ACHN (cell line): Measurements from ENCODE around the gene LRCH1.

Experiments used
- DNase-seq: peaks from one replicate; pipeline ENCODE4 v3.0.0-alpha.2; 2015
- in situ Hi-C: cut with HindIII; loops from 2 replicates; pipeline ENCODE4 v1.10.0; 2017; ENCODE audit warnings: low sequenced_read_pairs, low pct_ligation_motif_present, low pct_unique_long_range_greater_than_20kb

Gene LRCH1

GRCh38 chr13:46621792-46622629, 69.0 kb downstream of the LRCH1 start:
- in situ Hi-C loops = no loop called here
- DNase-seq = peak; percentile 44

- DNase-seq = peak; percentile 63
- in situ Hi-C loops = no loop called here
Measured at GRCh38 chr13:46622630-46623256, 69.8 kb downstream of the LRCH1 start.

DNA sequence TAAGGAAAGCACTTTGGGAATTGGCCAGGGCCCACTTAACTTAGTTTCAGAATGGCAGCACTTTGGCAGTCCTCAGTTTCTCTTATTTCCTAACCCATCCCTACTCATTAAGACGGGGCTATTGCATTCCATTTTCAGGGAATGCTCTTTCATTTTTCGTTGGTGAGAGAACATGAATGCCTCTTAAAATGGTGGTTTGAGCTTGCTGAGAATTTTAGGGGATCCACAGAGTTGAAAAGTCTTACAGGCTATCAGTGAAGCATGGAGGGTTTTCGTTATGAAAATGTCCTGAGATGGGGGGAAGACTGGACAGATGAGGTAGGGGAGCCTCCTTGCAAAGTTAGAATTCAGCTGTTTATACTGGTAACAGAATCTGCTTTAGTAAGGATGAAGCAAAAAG, 71.4 kb downstream of the LRCH1 start:
- no peak for DNase-seq
- in situ Hi-C loops = no loop called here

- no peak for DNase-seq
- in situ Hi-C loops = no loop called here
Measured at GRCh38 chr13:46624821-46625220, 71.9 kb downstream of the LRCH1 start.

DNA sequence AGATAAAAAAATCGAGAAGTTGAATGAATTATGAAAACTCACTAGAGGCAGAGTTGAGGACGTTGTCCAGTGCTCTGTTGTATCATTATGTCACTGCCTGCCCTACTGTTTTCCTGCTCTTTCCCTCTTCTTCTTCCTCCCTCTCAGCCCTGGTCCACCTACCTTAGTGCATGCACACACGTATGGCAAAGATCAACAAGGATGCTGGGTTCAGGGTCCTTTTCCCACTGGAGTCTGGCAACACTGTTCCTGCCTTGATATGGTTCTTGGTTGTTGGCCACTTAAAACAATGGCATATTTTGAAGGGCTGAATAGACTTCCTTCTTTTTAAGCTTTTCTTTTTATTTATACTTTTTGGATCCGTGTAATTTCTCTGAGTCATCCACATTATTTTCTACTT, 74.5 kb downstream of the LRCH1 start:
- DNase-seq = no peak
- in situ Hi-C loops = no loop called here

DNA sequence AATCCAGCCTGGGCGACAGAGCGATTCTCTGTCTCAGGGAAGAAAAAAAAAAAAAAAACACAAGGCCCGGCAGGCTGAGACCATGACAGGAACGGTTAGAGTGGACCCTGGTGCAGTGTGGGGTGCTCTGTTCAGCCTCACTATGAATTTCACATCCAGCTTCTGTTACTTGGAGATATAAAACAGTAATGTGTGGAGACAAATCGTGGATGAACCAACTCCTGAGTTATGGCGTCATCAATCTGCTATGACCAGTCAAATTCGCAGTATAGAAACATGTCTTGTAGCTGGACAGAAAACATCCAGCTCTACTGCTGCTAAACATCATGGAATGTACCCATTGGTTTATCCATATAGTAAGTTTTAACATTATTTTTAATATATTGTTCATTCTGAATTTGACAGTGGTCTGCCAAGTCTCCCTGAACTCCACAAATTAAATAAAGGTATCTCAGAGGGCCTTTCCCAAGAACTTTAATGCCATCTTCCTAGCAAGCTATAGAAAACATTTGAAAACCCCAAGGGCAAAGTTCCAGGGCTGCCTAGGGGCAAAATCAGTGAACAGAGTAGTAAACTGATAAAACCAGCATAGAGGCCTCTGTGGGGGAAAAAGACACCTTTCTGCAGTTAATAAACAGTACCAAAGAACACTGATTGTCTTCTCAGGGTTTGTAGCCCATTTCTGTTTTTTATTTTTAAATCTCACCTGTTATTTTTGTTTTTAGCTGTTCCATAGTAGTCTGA, 75.8 kb downstream of the LRCH1 start:
- DNase-seq = no peak
- in situ Hi-C loops = no loop called here

DNA sequence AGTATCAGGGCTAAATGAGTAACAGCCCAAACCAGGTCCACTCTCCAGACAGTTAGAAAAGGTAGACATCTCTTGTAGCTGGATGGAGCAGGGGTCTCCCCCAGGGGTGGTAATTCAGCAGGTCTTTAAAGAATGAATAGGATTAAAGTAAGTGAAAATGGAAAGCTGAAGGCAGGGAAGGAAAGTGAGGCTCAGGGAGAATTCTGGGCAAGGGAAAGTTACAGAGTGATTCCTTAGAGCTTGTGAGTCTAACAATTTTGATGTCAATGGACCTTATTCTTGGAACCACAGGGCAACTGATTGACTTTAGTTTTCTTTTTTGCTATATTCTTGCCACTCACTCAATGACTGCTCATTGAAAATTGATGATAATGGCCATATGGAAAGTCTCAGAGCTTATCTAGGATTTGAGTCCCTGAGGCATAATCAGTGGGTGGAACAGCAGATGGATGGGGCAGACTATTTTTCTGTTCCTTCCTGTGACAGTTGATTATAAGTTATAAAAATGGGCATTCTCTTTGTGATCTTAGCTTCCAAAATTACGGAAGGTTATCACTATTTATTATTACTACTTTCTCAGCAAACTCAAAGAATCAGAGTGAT, 76.9 kb downstream of the LRCH1 start:
- DNase-seq = no peak
- in situ Hi-C loops = no loop called here

GRCh38 chr13:46630431-46631178, 77.6 kb downstream of the LRCH1 start:
- DNase-seq = no peak
- in situ Hi-C loops = no loop called here

- no peak for DNase-seq
- in situ Hi-C loops = no loop called here
Measured at GRCh38 chr13:46631179-46631542, 78.2 kb downstream of the LRCH1 start.

- in situ Hi-C loops = no loop called here
- no peak for DNase-seq
Measured at GRCh38 chr13:46632176-46632575, 79.2 kb downstream of the LRCH1 start.

- DNase-seq = peak; percentile 88
- in situ Hi-C loops = no loop called here
Measured at GRCh38 chr13:46633416-46633815, 80.4 kb downstream of the LRCH1 start.

DNA sequence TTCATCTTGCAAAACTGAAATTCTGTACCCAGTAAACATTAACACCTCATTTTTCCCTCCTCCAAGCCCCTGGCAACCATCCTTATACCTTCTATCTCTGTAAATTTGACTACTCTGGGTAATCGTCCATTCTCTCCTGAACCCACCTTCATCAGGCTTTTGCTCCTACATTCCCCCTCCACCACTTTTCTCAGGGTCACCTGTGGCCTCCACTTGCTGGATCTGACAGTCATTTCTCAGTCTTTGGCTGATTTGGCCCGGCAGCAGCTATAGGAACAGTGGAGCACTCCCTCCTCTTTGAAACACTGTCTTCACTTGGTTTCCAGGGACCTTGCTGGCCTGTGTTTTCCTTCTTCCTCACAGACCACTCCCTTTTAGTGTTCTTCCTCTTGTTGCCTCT, 83.5 kb downstream of the LRCH1 start:
- DNase-seq = no peak
- in situ Hi-C loops = no loop called here

DNA sequence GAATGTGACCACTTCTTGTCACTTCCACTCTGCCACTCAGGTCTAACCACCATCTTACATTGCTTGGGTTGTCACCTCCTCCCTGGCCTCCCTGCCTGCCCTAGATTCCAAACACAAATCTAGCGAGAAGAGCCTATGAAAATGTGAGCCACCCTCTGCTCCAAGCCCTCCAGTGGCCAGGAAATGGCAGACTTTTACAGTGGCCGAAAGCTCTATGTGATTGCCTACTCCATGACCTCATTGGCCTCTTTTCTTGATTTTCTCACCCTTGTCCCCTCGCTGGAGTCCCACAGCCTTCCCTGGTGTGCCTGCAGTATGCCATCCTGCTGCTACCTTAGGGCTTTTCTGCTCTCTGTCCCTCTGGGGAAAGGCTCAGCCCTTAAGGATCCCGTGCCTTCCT, 84.2 kb downstream of the LRCH1 start:
- DNase-seq = no peak
- in situ Hi-C loops = no loop called here

DNA sequence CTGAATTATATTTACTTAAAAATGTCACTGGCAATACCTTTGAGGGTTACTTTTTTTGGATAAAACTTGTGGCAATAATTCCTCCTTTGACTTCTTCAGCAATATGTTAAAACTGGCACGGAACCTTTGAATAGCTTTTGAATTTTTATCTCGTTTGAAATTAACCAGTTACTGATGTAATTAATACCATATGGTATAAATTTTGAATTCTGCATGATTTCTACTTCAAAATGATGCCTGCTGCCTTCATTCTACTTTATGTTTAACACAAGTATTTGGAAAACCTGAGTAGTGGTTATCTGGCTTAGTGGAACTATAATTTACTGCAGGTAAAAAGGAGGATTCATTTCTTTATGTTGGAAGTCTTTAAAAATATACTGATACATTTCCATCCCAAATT, 85.3 kb downstream of the LRCH1 start:
- in situ Hi-C loops = no loop called here
- DNase-seq = no peak

GRCh38 chr13:46639033-46639981, 86.3 kb downstream of the LRCH1 start:
- DNase-seq = peak; percentile 79
- in situ Hi-C loops = no loop called here

DNA sequence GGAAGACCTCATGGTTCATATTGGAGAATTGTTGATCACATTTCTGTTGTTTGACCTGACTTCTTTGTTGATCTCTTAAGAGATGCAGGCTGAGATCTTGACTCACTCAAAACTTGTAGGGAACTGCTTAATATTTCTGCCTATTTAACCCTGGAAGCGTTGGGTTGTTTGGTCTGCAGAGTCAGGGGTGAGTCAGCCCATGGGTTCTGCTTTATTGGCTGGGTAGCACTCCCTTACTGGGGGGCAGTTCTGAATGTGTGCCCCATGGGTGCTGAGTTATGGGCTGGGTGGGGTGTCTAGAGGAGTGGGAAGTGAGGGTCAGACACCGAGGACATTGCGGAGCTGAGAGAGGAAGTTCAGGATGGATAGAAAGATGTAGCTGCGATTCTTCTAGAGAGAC, 87.9 kb downstream of the LRCH1 start:
- in situ Hi-C loops = no loop called here
- peak; percentile 56 for DNase-seq

DNA sequence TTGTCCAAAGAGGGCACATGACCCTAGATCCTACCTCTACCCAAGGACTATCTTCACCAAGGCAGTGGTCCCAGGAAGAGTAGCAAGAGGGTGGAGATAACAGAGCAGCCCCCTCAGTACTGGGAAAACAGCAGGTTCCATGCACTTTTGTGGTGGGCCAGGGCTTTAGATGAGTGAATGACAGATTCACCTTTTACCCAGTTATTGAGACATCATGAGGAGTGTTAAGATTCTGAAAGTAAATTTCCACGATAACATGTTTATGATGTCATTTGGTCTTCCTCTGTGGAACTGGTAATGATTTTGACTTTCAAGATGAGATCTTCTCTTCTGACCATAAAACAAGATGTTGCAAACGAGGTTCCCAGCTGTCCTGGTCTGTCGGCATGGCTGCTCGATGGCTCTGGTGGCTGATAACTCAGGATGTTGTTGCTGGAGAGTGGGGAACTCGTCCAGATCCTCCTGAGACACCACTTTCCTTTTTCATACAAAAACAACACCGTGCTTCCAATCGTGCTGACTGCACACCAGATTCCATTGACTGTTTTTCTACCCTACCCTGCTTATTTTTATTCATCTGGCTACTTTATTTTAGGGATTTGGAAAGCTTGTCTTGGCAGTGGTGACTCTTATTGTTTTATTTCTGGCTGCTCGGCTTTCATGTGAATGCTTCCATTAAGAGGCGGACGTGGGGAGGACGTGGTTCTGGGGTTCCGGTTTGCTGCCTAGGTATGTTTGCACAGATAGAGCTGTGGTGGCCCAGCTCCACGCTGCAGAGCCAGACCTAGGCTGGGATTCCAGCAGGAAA, 88.5 kb downstream of the LRCH1 start:
- in situ Hi-C loops = no loop called here
- no peak for DNase-seq
